ENCODE measurements around the gene ANKH. TPM values are rescaled to one million over a fixed set of nuclear protein-coding genes. Genes with fewer than 3 reads are reported as not detected.
"Not testable (repeated sequence)": the region's sequence is repeated elsewhere in the genome, so short reads cannot be mapped to it uniquely, and the experiment has no call there.

Gene ANKH
- polyA plus RNA-seq, 1 experiment: 14.2 TPM

GRCh38 chr5:14840624-14841023 lies 31.0 kb downstream of the ANKH start:
- Histone ChIP-seq H3K27ac (ENCODE audit: low read depth, low read length) (no peak overlapping the region), H3K27me3 (ENCODE audit: control insufficient read depth, insufficient read depth, low read length) (no peaks in the 10 kb centered on the region), H3K9me3 (ENCODE audit: control insufficient read depth, insufficient read depth, low read length) (no peaks in the 10 kb centered on the region; the same call in 1 of the 2 replicates), H3K4me3 (ENCODE audit: low read depth, low read length) (no peak overlapping the region)
- ChIA-PET CTCF (interaction anchor here (0.9 kb wide), 1 partner anchor 163 kb away, joined by 3 read pairs; no protein-coding TSS in a partner anchor), POLR2A (no interaction called here)
- DNase-seq (ENCODE audit: low read depth, low spot score): no peak
- no peak for TF ChIP-seq CTCF (IDR thresholded peaks at IDR 0.05; ENCODE audit: low read depth, low read length)

DNA sequence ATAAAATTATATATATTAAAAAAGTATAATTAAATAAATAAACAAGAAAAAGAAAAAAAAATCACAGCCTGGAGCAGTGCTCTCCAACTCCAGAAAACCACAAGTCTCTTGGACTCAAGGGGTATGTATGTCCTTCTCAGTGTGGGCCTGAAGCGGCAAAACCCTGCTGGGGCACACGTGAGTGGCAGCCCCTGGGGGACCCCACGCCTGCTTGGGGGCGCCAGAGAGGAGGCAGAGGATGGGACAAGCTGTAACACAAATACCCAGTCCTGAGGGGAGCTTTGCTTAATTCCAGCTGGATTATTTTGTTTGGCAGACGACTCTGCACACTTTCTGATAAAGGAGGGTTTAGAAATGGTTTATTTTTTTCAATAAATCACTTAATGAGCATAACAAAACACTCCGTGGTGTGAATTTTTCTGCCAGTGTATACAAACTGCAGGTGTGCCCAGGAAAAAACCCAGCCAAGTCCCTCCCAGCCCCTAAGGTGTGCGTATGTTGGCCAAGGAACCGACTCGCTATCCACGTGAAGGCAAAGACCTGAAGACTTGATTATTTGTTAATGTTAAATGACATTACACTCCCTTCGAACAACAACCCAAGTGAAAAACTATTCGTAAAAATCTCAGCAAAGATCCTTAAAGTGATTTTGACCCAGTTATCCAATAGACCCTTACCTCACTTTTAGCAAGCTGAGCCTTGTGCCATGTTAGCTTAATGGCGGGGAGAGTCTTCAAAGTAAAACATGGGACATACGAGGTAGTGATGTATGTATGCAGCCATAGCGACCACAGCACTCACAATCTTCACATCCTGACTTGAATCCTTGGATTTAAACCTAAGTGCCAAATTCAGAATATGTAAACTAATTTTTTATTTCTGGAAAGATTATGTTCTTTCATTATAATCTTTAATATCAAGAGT lies 32.9 kb downstream of the ANKH start:
- H3K27ac ChIP-seq (ENCODE audit: low read depth, low read length): no peak overlapping the region
- no peaks in the 10 kb centered on the region; the same call in 1 of the 2 replicates for H3K9me3 ChIP-seq (ENCODE audit: control insufficient read depth, insufficient read depth, low read length)
- CTCF ChIA-PET: no interaction called here
- no peak overlapping the region for H3K4me3 ChIP-seq (ENCODE audit: low read depth, low read length)
- POLR2A ChIA-PET: no interaction called here
- no peak for DNase-seq (ENCODE audit: low read depth, low spot score)
- TF ChIP-seq CTCF (IDR thresholded peaks at IDR 0.05; ENCODE audit: low read depth, low read length): no peak
- H3K27me3 ChIP-seq (ENCODE audit: control insufficient read depth, insufficient read depth, low read length): no peaks in the 10 kb centered on the region

- H3K27ac ChIP-seq (ENCODE audit: low read depth, low read length); CTCF ChIA-PET; DNase-seq (ENCODE audit: low read depth, low spot score); H3K4me3 ChIP-seq (ENCODE audit: low read depth, low read length); POLR2A ChIA-PET; H3K27me3 ChIP-seq (ENCODE audit: control insufficient read depth, insufficient read depth, low read length); H3K9me3 ChIP-seq (ENCODE audit: control insufficient read depth, insufficient read depth, low read length): not testable (repeated sequence)
Observed at GRCh38 chr5:14837423-14838122, 34.0 kb downstream of the ANKH start.

- DNase-seq (ENCODE audit: low read depth, low spot score): no peak
- no peak for TF ChIP-seq CTCF (IDR thresholded peaks at IDR 0.05; ENCODE audit: low read depth, low read length)
- Histone ChIP-seq H3K9me3 (ENCODE audit: control insufficient read depth, insufficient read depth, low read length) (no peaks in the 10 kb centered on the region; the same call in 1 of the 2 replicates), H3K27ac (ENCODE audit: low read depth, low read length) (no peak overlapping the region), H3K27me3 (ENCODE audit: control insufficient read depth, insufficient read depth, low read length) (no peaks in the 10 kb centered on the region), H3K4me3 (ENCODE audit: low read depth, low read length) (no peak overlapping the region)
- CTCF ChIA-PET: no interaction called here
- POLR2A ChIA-PET: no interaction called here
Observed at GRCh38 chr5:14834584-14835550, 36.7 kb downstream of the ANKH start.

DNA sequence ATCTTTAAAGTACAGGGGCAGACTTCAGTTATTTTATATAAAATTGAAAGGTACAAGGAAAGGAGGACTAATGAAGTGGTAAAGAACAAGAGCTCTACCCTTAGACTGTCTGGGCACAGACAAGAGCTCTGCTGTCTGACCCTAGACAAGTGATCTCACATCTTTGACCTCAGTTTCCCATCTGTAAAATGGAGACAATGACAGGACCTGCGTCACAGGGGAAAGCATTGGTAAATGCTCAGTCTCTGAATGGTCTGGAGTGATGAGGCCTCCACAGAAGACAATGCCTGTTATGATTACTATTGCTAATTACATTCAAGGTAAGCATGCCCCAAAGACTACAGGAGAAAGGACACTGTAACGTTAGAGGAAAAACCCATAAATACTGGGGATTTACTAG lies 37.5 kb downstream of the ANKH start:
- H3K9me3 ChIP-seq (ENCODE audit: control insufficient read depth, insufficient read depth, low read length): no peaks in the 10 kb centered on the region; the same call in 1 of the 2 replicates
- H3K4me3 ChIP-seq (ENCODE audit: low read depth, low read length): no peak overlapping the region
- CTCF ChIA-PET: no interaction called here
- H3K27ac ChIP-seq (ENCODE audit: low read depth, low read length): no peak overlapping the region
- TF ChIP-seq CTCF (IDR thresholded peaks at IDR 0.05; ENCODE audit: low read depth, low read length): no peak
- DNase-seq (ENCODE audit: low read depth, low spot score): no peak
- POLR2A ChIA-PET: no interaction called here
- H3K27me3 ChIP-seq (ENCODE audit: control insufficient read depth, insufficient read depth, low read length): no peaks in the 10 kb centered on the region
